Measurements from ENCODE around the gene RPE.

- TF ChIP-seq GATA2 (IDR thresholded peaks at IDR 0.05; ENCODE audit: low read depth, low read length), result no peak
- no peak for TF ChIP-seq GATA3 (IDR thresholded peaks at IDR 0.05; ENCODE audit: low read depth, low read length)
These were observed 41.5 kb upstream of the RPE start for GRCh38 chr2:209960676-209961630.
